ENCODE data around the gene LARP1.
A peak's percentile ranks its signal among the peaks of the same experiment; 100 is the strongest.

Gene LARP1

GRCh38 chr5:154755361-154756008, at the start of gene LARP1:
TSS of gene LARP1 (plus strand) at chr5:154755377. CDS start at chr5:154755758, 381 bp downstream.
- TF ChIP-seq, protein P1, sequence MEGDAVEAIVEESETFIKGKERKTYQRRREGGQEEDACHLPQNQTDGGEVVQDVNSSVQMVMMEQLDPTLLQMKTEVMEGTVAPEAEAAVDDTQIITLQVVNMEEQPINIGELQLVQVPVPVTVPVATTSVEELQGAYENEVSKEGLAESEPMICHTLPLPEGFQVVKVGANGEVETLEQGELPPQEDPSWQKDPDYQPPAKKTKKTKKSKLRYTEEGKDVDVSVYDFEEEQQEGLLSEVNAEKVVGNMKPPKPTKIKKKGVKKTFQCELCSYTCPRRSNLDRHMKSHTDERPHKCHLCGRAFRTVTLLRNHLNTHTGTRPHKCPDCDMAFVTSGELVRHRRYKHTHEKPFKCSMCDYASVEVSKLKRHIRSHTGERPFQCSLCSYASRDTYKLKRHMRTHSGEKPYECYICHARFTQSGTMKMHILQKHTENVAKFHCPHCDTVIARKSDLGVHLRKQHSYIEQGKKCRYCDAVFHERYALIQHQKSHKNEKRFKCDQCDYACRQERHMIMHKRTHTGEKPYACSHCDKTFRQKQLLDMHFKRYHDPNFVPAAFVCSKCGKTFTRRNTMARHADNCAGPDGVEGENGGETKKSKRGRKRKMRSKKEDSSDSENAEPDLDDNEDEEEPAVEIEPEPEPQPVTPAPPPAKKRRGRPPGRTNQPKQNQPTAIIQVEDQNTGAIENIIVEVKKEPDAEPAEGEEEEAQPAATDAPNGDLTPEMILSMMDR (conservative IDR thresholded peaks at IDR 0.05; ENCODE audit: low read depth, low read length) = no peak
- DNase-seq (ENCODE audit: low read depth) = peak; percentile 31
- peak within 1 kb of the TSS; percentile 94 for H3K4me3 ChIP-seq (ENCODE audit: low read depth, low read length)

DNA sequence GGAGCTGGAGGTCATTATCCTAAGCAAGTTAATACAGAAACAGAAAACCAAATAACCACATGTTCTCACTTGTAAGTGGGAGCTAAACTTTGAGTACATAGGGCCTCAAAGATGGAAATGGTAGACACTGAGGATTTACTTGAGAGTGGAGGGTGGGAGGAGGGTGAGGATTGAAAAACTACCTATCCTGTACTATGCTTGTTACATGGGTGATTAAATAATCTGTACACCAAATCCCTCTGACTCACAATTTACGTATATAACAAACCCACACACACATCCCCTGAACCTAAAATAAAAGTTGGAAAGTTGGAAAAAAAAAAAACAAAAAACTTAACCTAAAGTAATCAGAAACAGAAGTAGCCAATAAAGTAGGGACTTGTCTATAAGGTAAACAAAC, 48.8 kb upstream of the LARP1 start:
- TF ChIP-seq, protein P1 (conservative IDR thresholded peaks at IDR 0.05; ENCODE audit: low read depth, low read length) = no peak
- no peak overlapping the region for H3K4me3 ChIP-seq (ENCODE audit: low read depth, low read length)
- no peak for DNase-seq (ENCODE audit: low read depth)

DNA sequence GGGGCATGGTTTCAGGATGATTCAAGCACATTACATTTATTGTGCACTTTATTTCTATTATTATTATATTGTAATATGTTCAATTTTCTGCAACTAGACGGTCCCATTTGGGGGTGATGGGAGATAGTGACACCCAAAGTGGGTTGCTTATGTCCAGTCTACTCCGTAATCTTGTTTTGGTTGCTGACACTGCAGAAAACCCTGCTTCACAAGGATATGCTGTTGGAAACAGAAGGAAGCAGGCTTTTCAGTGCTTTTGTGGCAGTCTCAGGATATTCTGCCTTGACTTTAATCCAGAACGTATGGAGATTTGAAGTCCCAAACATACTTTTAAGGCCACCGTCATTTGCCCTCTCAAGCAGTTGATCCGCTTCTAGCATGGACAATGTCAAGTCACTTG, 47.5 kb upstream of the LARP1 start:
- no peak for DNase-seq (ENCODE audit: low read depth)
- TF ChIP-seq, protein P1 (conservative IDR thresholded peaks at IDR 0.05; ENCODE audit: low read depth, low read length) = no peak
- no peak overlapping the region for H3K4me3 ChIP-seq (ENCODE audit: low read depth, low read length)

GRCh38 chr5:154708207-154708606, 47.0 kb upstream of the LARP1 start:
- TF ChIP-seq, protein P1 (conservative IDR thresholded peaks at IDR 0.05; ENCODE audit: low read depth, low read length) = no peak
- H3K4me3 ChIP-seq (ENCODE audit: low read depth, low read length) = no peak overlapping the region
- no peak for DNase-seq (ENCODE audit: low read depth)

DNA sequence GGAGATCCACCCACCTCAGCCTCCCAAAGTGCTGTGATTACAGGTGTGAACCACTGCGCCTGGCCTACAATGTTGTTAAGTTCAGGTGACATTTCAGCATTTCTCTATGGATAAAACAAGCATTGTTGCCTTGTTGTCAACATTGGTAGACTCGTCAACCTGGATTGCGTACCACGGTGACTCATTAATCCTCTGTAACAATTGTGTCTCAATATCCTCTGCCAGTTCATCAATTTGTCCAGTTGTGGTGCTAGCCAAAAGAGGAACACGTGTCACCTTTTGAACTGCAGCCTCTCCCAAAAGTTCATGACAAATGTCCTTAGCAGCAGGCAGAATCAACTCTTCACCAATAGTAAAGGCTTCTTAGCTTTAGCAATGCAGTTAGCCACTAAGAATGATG, 46.3 kb upstream of the LARP1 start:
- H3K4me3 ChIP-seq (ENCODE audit: low read depth, low read length) = no peak overlapping the region
- TF ChIP-seq, protein P1 (conservative IDR thresholded peaks at IDR 0.05; ENCODE audit: low read depth, low read length) = no peak
- DNase-seq (ENCODE audit: low read depth) = no peak

DNA sequence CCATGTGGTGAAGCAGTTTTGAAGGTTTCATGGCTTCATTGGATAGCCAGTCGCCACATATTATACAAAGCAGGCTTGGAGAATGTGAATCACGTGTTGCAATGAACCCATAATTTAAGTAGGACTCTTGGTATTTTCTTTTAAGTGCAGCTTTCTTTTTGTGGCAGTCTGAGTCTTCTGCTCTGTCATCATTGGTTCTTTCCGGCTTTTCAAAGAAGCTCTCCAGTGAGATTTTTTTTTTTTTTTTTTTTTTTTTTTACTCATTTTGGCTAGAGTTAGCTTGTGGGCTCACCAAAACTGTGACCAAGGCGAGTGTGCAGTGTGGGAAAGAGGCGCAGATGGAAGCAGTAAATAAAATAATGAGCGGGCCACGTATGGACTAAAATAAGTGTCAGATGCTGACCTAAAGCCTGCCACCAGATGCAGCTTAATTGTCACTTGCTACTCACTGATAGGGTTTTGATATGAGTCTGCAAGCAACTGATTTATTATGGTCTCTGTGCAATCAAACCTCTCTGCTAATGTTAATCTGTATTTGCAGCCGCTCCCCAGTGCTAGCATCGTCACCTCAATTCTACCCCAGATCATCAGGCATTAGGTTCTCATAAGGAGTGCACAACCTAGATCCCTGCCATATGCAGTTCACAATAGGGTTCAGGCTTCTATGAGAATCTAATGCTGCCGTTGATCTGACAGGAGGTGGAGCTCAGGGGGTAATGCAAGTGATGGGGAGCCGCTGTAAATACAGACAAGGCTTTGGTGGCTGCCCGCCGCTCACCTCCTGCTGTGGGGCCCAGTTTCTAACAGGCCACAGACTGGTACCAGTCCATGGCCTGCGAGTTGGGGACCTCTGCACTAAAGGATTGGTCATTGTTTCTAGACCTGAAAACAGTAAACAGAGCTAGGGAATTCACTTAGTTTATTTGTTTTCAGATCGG, 45.5 kb upstream of the LARP1 start:
- DNase-seq (ENCODE audit: low read depth) = no peak
- TF ChIP-seq, protein P1 (conservative IDR thresholded peaks at IDR 0.05; ENCODE audit: low read depth, low read length) = no peak
- H3K4me3 ChIP-seq (ENCODE audit: low read depth, low read length) = no peak overlapping the region
